Ramos (cell line): Measurements from ENCODE around the gene CACNA2D3.

ENCODE experiments used
- in situ Hi-C: fragments of 300-500 bp; cut with MboI; formaldehyde crosslinking; loops from one replicate; pipeline ENCODE4 v1.14.3; 2022; ENCODE audit warnings: low sequenced_read_pairs; ENCODE audit not compliant: unreplicated experiment

CACNA2D3 gene

GRCh38 chr3:54312156-54312899, 190.0 kb downstream of the CACNA2D3 start:
- in situ Hi-C loops = no loop called here

GRCh38 chr3:54313418-54313817, 191.1 kb downstream of the CACNA2D3 start:
- in situ Hi-C loops = no loop called here

GRCh38 chr3:54321520-54321919, 199.2 kb downstream of the CACNA2D3 start:
- in situ Hi-C loops = no loop called here

- in situ Hi-C loops = no loop called here
These were observed 200.0 kb downstream of the CACNA2D3 start for GRCh38 chr3:54322354-54322753.

GRCh38 chr3:54324103-54324502, 201.8 kb downstream of the CACNA2D3 start:
- in situ Hi-C loops = no loop called here

GRCh38 chr3:54326951-54327350, 204.6 kb downstream of the CACNA2D3 start:
- in situ Hi-C loops = no loop called here

- in situ Hi-C loops = no loop called here
These were observed 209.0 kb downstream of the CACNA2D3 start for GRCh38 chr3:54331341-54331740.

- in situ Hi-C loops = no loop called here
These were observed 215.5 kb downstream of the CACNA2D3 start for GRCh38 chr3:54337846-54338245.

- in situ Hi-C loops = no loop called here
These were observed 217.3 kb downstream of the CACNA2D3 start for GRCh38 chr3:54339608-54340007.

GRCh38 chr3:54341811-54342210, 219.5 kb downstream of the CACNA2D3 start:
- in situ Hi-C loops = no loop called here

GRCh38 chr3:54342676-54343075, 220.3 kb downstream of the CACNA2D3 start:
- in situ Hi-C loops = no loop called here

GRCh38 chr3:54343495-54343894, 221.1 kb downstream of the CACNA2D3 start:
- in situ Hi-C loops = no loop called here

- in situ Hi-C loops = no loop called here
These were observed 222.4 kb downstream of the CACNA2D3 start for GRCh38 chr3:54344601-54345231.

- in situ Hi-C loops = no loop called here
These were observed 223.6 kb downstream of the CACNA2D3 start for GRCh38 chr3:54345847-54346375.

- in situ Hi-C loops = no loop called here
These were observed 224.7 kb downstream of the CACNA2D3 start for GRCh38 chr3:54347060-54347459.

GRCh38 chr3:54347933-54348332, 225.6 kb downstream of the CACNA2D3 start:
- in situ Hi-C loops = no loop called here

- in situ Hi-C loops = no loop called here
These were observed 226.9 kb downstream of the CACNA2D3 start for GRCh38 chr3:54349231-54349652.

- in situ Hi-C loops = no loop called here
These were observed 227.3 kb downstream of the CACNA2D3 start for GRCh38 chr3:54349691-54350090.

GRCh38 chr3:54353546-54353945, 231.2 kb downstream of the CACNA2D3 start:
- in situ Hi-C loops = no loop called here

- in situ Hi-C loops = no loop called here
These were observed 231.6 kb downstream of the CACNA2D3 start for GRCh38 chr3:54353946-54354345.

- in situ Hi-C loops = no loop called here
These were observed 233.4 kb downstream of the CACNA2D3 start for GRCh38 chr3:54355800-54356199.
